IPS-18c (cell line): Measurements from ENCODE around the gene MED16.

Source experiments
- H3K4me3 ChIP-seq: 2 replicates; pipeline ENCODE4 v1.7.0; 2013; ENCODE audit warnings: low read depth, mild to moderate bottlenecking, low read length, moderate library complexity; ENCODE audit not compliant: insufficient read depth
- H3K9me3 ChIP-seq: one replicate; pipeline ENCODE4 v1.6.1; 2013; ENCODE audit warnings: mild to moderate bottlenecking, low read length, moderate library complexity; ENCODE audit not compliant: control insufficient read depth, insufficient read depth

MED16 gene

DNA sequence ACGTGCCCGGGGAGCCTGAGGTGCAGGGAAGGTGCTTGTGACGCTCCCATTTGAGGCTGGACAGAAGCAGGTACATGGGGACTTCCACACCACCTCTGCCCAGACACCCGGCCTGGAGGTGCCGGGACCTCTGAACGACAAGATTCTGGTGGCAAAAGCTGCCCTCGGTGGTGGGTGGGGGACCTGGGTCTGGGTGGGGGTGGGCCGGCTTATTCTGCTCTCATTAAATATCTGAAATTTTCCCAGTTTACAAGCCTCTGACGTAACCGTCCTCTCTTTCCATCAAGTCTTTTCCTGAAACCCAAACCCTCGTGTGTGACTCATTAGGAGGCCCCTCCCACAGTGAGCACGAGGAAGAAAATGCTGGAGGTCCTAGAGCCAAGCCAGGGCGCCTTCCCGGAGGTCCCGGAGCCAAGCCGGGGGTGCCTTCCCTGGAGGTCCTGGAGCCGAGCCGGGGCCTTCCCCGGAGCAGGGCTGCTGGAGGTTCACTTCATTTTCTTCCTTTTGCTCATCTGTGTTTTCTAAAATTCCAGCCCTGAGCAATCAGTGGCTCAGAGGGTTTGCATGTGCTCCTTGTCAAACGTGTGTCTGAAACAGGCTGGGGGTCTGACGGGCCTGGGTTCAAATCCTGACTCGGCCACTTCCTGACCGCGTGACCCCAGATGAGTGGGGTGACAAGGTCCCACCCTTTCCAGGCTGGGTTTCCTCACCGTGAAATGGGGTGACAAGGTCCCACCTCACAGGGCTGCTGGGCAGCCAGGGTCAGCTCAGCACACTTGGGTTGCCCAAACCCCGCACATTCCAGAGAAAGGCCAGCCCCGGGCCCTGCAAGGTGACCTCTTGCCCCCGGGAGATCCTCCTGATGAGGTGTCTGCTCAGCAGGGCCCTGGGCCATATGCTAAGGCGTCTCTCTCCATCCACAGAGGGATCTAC is 23.5 kb downstream of the MED16 start:
- Histone ChIP-seq H3K9me3 (no peaks in the 10 kb centered on the region), H3K4me3 (no peak overlapping the region)

DNA sequence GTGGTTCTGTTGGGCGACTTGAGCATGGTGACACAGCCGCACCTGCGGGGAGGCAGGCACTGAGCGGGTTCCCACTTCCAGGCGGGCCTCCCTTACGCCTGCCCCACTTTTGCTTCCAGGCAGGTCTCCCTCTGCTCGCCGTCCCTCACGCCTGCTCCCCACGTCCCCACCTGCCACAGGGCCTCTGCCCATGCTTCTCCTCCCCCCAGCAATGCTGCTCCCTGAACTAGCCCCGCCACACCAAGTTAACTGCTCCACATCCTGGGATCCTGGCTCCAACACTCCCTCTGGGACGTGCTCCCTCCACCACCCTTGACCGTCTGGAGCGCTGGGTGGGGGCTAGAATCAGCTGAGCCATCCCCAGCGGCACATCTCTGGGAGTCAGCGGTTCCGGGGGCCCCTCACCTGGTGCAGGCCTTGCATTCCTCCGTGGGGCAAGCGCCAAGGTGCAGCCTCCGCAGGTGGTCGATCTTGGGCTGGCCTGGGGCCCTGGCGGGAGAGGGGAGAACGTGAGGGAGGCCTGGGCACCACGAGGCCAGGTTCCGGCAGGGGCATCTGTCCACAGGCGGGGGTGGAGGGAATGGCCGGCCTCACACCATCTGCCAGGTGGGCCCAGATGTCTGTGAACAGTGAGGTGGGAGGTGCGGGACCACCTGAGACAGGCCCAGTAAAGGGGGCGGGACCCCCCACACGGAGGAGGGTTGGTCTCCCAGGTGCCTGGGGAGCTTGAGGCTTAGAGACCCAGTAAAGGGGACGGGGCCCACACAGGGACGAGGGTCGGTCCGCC is 24.3 kb downstream of the MED16 start:
- Histone ChIP-seq H3K9me3 (no peaks in the 10 kb centered on the region), H3K4me3 (no peak overlapping the region)

DNA sequence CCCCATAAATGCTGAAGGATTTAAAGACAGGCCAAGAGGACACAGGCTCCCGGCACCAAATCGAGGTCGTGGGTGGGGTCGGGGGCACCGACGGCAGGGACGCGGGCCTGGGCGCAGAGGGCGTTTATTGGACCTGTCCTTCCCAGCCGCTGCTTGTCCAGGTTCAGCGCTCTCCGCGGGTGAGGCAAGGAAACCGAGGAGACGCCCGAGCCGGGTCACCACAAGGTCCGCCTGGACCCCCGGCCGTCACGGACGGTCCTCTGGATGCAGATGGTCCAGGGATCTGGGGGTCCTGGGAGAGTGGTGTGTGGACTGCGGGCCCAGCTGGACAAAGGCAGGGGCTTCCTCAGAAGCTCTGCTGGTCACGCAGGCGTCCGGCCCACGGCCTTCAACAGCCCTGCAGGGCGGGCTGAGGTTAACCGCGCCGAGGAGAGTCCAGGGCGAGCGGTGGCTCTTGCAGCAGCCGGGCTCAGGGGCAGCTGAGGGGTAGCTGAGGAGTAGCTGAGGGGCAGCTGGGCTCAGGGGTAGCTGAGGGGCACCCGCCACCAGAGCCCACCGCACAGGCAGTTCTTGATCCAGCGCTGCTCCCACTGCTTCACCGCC is 25.0 kb downstream of the MED16 start:
- H3K4me3 ChIP-seq: no peak overlapping the region
- H3K9me3 ChIP-seq: no peaks in the 10 kb centered on the region

DNA sequence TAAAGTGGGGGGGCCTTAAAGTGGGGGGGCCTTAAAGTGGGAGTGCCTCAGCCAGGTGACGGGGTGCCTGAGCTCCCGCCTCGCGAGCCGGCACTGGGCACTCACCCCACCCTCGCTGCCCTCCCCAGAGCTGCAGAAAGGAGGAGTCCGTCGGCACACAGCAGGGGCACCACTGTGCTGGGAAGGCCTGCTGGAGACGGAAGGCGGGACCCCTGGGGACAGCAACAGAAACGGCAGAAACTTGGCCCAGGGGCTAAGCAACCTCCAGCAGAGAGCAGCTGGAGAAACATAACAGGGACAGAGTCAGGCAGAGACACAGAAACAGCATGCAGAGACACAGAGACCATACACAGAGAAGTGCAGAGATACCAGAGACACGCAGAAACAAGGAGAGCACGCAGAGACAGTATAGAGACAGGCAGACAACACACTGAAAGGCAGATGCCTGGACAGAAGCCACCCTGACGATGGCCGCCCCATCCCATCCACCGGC is 25.6 kb downstream of the MED16 start:
- Histone ChIP-seq H3K9me3 (no peaks in the 10 kb centered on the region), H3K4me3 (no peak overlapping the region)

DNA sequence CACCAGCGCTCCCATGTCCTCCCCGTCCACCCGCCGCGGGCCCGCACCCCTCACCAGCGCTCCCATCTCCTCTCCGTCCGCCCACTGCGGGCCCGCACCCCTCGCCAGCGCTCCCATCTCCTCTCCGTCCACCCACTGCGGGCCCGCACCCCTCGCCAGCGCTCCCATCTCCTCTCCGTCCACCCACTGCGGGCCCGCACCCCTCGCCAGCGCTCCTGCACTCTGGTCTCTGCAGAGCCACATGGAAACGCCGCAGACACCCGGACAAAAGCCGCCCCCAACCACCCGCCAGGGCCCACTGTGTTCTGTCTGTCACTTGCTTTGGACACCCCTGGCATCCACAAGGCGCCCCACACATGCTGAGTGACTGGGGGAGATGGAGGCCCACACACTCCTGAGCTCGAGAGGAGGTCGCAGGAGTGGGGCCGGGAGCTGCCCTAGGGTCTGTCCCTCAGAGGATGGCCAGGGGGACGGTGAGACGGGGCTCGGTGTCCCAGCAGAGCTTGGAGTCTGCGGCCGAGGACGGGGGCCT is 26.2 kb downstream of the MED16 start:
- Histone ChIP-seq H3K9me3 (no peaks in the 10 kb centered on the region), H3K4me3 (no peak overlapping the region)

DNA sequence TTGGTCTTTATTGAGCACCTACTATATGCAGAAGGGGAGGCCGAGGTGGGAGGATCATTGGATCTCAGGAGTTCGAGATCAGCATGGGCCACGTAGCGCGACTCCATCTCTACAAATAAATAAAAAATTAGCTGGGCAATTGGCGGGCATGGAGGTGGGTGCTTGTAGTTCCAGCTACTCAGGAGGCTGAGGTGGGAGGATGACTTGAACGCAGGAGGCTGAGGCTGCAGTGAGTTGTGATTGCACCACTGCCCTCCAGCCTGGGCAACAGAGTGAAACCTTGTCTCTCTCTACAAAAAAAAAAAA is 29.7 kb downstream of the MED16 start:
- H3K4me3 ChIP-seq: peak overlapping the region; percentile 50; the same call in 1 of the 2 replicates
- no peaks in the 10 kb centered on the region for H3K9me3 ChIP-seq

DNA sequence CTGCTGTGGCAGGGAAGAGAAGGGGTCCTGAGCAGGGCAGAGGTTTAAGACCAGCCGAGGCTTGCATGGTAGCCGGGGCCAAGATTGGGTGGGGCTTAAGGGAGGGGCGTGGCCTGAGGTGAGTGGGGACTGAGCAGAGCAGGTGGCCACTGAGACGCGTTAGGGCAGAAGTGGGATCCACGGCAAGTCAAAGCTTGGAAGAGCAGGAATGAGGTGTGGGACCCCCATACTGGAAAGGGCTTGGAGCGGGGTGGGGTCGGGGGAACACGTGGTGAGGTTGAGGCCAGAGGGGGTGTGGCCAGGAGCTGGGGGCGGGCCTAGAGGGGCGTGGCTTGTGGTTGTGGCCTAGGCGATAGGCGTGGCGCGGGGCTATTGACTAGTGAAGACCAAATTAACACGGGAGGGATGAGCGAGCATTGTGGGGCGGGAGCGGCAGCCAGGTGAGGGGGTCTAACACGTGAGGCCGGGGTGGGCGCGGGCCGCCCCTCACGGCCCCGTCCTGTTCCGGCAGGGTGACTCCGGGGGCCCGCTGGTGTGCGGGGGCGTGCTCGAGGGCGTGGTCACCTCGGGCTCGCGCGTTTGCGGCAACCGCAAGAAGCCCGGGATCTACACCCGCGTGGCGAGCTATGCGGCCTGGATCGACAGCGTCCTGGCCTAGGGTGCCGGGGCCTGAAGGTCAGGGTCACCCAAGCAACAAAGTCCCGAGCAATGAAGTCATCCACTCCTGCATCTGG is 30.2 kb downstream of the MED16 start:
- H3K4me3 ChIP-seq: peak overlapping the region; percentile 50

DNA sequence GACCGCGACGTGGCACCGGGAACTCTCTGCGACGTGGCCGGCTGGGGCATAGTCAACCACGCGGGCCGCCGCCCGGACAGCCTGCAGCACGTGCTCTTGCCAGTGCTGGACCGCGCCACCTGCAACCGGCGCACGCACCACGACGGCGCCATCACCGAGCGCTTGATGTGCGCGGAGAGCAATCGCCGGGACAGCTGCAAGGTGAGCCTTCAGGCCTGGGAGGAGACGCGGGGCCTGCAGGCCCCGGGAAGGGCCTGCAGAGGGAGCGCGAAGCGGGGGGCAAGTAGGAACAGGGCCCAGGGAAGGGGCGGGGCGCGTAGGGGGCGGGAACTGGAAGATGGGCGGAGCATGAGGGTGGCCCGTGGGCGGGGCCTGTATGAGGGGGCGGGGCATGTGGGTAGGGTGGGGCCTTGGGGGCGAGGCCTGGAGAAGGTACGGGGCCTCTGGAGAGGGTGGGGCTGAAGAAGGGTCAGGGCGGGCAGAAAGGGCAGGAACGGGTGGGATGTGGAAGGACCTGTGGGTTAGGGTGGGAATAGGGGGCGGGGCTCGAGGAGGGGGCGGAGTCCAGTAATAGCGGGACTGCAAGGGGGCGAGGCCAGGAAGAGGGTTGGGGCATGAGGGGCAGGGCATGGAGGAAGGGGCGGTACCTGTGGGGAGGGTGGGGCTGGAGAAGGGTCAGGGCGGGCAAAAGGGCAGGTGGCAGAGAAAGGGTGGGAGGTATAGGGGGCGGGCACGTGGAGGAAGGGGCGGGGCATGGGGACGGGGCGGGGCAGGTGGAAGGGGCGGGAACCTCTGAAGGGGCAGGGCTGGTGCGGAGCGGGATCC is 31.0 kb downstream of the MED16 start:
- Histone ChIP-seq H3K4me3 (no peak overlapping the region; the same call in 1 of the 2 replicates), H3K9me3 (no peaks in the 10 kb centered on the region)

More for the DNA sequence above, 30.2 kb downstream of the MED16 start:
- H3K9me3 ChIP-seq: no peaks in the 10 kb centered on the region

DNA sequence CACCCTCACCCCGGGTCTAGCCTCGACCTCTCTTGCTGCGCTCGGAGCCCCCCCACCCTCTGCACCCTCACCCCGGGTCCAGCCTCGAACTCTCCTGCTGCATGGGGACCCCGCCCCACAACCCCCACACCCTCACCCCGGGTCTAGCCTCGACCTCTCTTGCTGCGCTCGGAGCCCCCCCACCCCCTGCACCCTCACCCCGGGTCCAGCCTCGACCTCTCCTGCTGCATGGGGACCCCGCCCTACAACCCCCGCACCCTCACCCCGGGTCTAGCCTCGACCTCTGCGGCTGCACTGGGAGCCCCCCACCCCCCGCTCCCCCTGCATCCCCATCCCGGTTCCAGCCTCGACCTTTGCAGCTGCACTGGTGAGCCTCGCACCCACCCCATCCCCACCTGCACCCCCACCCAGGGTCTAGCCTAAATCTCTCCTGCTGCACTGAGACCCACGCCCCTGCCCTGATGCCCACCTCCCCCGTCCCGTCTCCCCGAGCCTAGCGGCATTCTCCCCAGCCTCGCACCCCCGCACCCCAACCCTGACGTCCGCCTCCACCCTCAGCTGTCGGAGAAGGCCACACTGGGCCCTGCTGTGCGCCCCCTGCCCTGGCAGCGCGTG is 31.7 kb downstream of the MED16 start:
- Histone ChIP-seq H3K4me3 (no peak overlapping the region; the same call in 1 of the 2 replicates), H3K9me3 (no peaks in the 10 kb centered on the region)

DNA sequence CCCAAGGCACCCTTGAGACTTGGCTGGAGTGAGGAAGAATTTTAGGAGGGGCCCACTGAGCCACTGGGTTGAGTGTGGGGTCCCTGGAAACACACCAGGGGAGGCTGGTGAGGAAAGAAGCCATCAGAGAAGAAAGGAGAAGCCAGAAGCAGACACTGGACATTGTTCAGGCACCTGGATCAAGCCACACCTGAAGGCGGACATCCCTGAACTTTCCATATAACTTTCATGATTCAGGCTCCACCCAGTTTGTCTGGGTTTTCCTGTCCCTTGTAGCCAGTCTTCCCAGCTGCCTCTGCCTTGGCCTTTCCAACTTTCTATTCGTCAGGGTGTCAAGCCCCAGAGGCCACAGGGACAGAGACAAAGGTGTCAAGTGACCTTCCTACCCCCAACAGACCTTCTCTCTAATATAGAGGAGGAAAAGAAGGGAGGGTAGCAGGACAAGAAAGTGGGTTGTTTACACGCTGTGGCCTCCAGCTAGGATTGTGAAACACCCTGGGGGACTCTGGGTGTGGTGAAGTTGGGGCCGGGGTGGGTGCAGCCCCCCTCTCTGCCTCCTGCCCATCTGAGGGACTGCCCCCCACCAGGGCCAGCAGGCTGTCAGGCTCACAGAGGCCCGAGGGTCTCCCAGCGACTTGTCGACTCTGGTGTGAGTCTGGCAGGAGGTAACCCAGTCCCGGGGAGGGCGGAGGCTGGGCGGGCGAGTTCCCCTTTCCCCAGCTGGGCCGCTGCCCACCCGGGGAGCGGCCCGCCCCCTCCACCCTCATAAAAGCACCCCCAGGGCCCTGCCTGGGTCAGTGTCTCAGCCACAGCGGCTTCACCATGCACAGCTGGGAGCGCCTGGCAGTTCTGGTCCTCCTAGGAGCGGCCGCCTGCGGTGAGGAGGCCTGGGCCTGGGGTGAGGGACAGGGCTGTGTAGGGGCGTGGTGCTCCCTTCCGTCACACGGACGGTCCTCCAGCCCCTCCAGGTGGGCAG is 33.8 kb downstream of the MED16 start, which contains the start of gene CFD:
Gene CFD (plus strand): TSS at position 797 of the 976 bp plus-strand sequence. CDS start 26 bp downstream, at position 823.
- Histone ChIP-seq H3K9me3 (no peaks in the 10 kb centered on the region), H3K4me3 (peak within 1 kb of the TSS; percentile 51; the same call in 1 of the 2 replicates)

DNA sequence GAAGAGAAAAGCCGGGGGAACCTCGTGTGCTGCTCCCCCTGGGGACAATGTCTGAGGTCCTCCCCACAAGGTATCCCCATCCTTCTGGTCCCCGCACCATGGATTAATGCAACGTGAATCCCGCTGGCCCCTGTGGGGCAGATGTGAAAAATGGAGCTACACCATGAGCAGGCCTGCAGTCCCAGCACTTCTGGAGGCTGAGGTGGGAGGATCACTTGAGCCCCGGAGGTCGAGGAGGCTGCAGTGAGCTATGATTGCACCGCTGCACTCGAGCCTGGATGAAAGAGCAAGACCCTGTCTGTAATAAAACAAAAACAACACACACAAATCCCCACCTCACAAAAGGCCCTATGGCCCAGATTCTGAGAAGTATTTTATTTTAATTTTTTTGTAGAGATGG is 34.7 kb downstream of the MED16 start:
- Histone ChIP-seq H3K9me3 (no peaks in the 10 kb centered on the region), H3K4me3 (no peak overlapping the region)

DNA sequence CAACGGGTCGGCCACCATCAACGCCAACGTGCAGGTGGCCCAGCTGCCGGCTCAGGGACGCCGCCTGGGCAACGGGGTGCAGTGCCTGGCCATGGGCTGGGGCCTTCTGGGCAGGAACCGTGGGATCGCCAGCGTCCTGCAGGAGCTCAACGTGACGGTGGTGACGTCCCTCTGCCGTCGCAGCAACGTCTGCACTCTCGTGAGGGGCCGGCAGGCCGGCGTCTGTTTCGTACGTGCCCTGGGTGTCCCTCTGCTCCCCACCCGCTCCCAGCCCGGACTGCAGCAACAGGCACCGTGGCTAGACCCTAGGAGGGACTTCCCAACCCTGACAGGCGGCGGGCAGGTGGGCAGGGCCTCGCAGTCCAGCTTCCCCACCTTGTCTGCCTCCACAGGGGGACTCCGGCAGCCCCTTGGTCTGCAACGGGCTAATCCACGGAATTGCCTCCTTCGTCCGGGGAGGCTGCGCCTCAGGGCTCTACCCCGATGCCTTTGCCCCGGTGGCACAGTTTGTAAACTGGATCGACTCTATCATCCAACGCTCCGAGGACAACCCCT is 37.3 kb downstream of the MED16 start:
- H3K9me3 ChIP-seq: no peaks in the 10 kb centered on the region

DNA sequence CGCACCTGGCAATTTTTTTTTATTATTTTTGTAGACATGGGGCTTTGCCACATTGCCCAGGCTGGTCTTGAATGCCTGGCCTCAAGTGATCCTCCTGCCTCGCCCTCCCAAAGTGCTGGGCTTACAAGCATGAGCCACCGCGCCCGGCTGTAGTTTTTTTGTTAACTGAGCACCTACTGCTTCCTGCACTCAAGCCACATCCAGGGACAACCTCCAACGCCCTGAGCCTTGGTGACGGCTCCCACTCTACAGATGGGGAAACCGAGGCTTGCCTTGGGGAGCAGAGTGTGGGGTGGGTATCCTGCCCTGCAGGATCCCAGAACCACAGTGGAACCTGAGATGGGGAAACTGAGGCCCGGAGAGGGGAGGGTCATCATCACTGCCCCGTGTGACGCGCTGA is 37.8 kb downstream of the MED16 start:
- Histone ChIP-seq H3K4me3 (no peak overlapping the region), H3K9me3 (no peaks in the 10 kb centered on the region)

More for the DNA sequence above, 37.3 kb downstream of the MED16 start:
- H3K4me3 ChIP-seq: no peak overlapping the region

DNA sequence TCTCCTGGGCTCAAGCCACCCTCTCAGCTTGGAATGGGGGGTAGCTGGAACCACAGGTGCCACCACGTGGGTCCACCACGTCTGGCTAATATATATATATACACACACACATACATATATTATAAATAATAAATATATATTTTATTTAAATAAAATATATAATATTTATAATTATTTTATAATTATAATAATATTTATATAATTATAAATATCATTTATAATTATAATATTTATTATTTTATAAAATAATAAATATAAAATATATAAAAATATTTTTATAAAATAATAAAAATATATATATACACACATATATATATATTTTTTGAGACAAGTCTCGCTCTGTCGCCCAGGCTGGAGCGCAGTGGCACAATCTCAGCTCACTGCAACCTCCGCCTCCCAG is 38.4 kb downstream of the MED16 start:
- H3K9me3 ChIP-seq: no peaks in the 10 kb centered on the region
- H3K4me3 ChIP-seq: no peak overlapping the region
